HG02938 (cell line): Measurements from ENCODE around the gene PLPP3.
A peak's percentile ranks its signal among the peaks of the same experiment; 100 is the strongest.

Source experiments
- ATAC-seq: cut with Tn5 transposase; IDR thresholded peaks from one replicate; pipeline ENCODE4 v1.9.1; 2021; ENCODE audit warnings: mild to moderate bottlenecking, moderate library complexity; ENCODE audit not compliant: unreplicated experiment

PLPP3 gene

GRCh38 chr1:56548571-56548970, 30.8 kb downstream of the PLPP3 start:
- no peak for ATAC-seq

GRCh38 chr1:56547977-56548376, 31.4 kb downstream of the PLPP3 start:
- no peak for ATAC-seq

- ATAC-seq: no peak
Measured at GRCh38 chr1:56547473-56547872, 31.9 kb downstream of the PLPP3 start.

GRCh38 chr1:56545711-56546110, 33.7 kb downstream of the PLPP3 start:
- no peak for ATAC-seq

- no peak for ATAC-seq
Measured at GRCh38 chr1:56543783-56544612, 35.4 kb downstream of the PLPP3 start.

GRCh38 chr1:56542651-56543050, 36.7 kb downstream of the PLPP3 start:
- no peak for ATAC-seq

GRCh38 chr1:56541408-56541807, 38.0 kb downstream of the PLPP3 start:
- no peak for ATAC-seq

GRCh38 chr1:56540467-56540866, 38.9 kb downstream of the PLPP3 start:
- no peak for ATAC-seq

GRCh38 chr1:56539520-56539931, 39.8 kb downstream of the PLPP3 start:
- ATAC-seq: no peak

- ATAC-seq: no peak
Measured at GRCh38 chr1:56538532-56538931, 40.8 kb downstream of the PLPP3 start.

GRCh38 chr1:56537660-56538059, 41.7 kb downstream of the PLPP3 start:
- no peak for ATAC-seq

GRCh38 chr1:56535939-56536338, 43.4 kb downstream of the PLPP3 start:
- no peak for ATAC-seq

- no peak for ATAC-seq
Measured at GRCh38 chr1:56535362-56535761, 44.0 kb downstream of the PLPP3 start.

GRCh38 chr1:56534130-56534651, 45.2 kb downstream of the PLPP3 start:
- no peak for ATAC-seq

- peak; percentile 75 for ATAC-seq
Measured at GRCh38 chr1:56533621-56534020, 45.7 kb downstream of the PLPP3 start.

- peak; percentile 5 for ATAC-seq
Measured at GRCh38 chr1:56533197-56533596, 46.2 kb downstream of the PLPP3 start.

- no peak for ATAC-seq
Measured at GRCh38 chr1:56532350-56532683, 47.0 kb downstream of the PLPP3 start.

GRCh38 chr1:56531624-56532349, 47.6 kb downstream of the PLPP3 start:
- no peak for ATAC-seq

GRCh38 chr1:56529801-56530200, 49.6 kb downstream of the PLPP3 start:
- no peak for ATAC-seq

- ATAC-seq: no peak
Measured at GRCh38 chr1:56527548-56528302, 51.6 kb downstream of the PLPP3 start.

- peak; percentile 75 for ATAC-seq
Measured at GRCh38 chr1:56526571-56527174, 52.7 kb downstream of the PLPP3 start.
